AG04450 (cell line): ENCODE data around the gene COL26A1. TPM values are rescaled to one million over a fixed set of nuclear protein-coding genes. Genes with fewer than 3 reads are reported as not detected.

Experiments used
- CTCF ChIA-PET: fragments of 300-600, 350-600 bp; formaldehyde crosslinking; extraction: SDS; loops from one replicate; lab custom pipeline; 2022; ENCODE audit warnings: antibody characterized with exemption, inconsistent platforms; lab: Charles Lee
- POLR2A ChIA-PET: fragments of 350-600 bp; formaldehyde crosslinking; extraction: SDS; loops from one replicate; lab custom pipeline; 2021; ENCODE audit warnings: antibody characterized with exemption, inconsistent platforms; lab: Yijun Ruan, JAX
- DNase-seq: peaks from one replicate; pipeline ENCODE4 v3.0.0-alpha.2; 2011; ENCODE audit warnings: low read depth, low spot score
- H3K27ac ChIP-seq: one replicate; pipeline ENCODE4 v1.5.1; 2012; ENCODE audit warnings: low read depth, low read length, control low read depth
- H3K27me3 ChIP-seq: one replicate; pipeline ENCODE4 v1.6.0; 2012; ENCODE audit warnings: low read length; ENCODE audit not compliant: control insufficient read depth, insufficient read depth
- H3K4me3 ChIP-seq: 2 replicates; pipeline ENCODE4 v1.5.1; 2011; ENCODE audit warnings: mild to moderate bottlenecking, low read depth, low read length, control low read depth
- H3K9me3 ChIP-seq: 2 replicates; pipeline ENCODE4 v1.5.1; 2012; ENCODE audit warnings: low read length; ENCODE audit not compliant: control insufficient read depth, insufficient read depth
- polyA plus RNA-seq: library from polyadenylated mRNA; depleted of rRNA; stranded (reverse); fragments of >200 nt; gene quantifications from 2 replicates; pipeline ENCODE4 v1.2.3, GENCODE V29; 2011
- TF ChIP-seq, protein P1 (sequence below): IDR thresholded peaks from 2 replicates; pipeline ENCODE4 v1.5.1; 2011; ENCODE audit warnings: low read depth, low read length, control low read depth, inconsistent platforms

The COL26A1 gene
- polyA plus RNA-seq, 1 experiment = 0.06 TPM

- peaks cover 4% of the 10 kb centered on the region for H3K9me3 ChIP-seq
- ChIA-PET POLR2A (no interaction called here), CTCF (interaction anchor here (1.0 to 1.1 kb wide), 2 partner anchors 12 to 167 kb away, joined by 4 to 6 read pairs; no protein-coding TSS in a partner anchor)
- no peak overlapping the region for H3K4me3 ChIP-seq
- H3K27ac ChIP-seq = no peak overlapping the region
- H3K27me3 ChIP-seq = peaks cover 1% of the 10 kb centered on the region
- TF ChIP-seq, protein P1, sequence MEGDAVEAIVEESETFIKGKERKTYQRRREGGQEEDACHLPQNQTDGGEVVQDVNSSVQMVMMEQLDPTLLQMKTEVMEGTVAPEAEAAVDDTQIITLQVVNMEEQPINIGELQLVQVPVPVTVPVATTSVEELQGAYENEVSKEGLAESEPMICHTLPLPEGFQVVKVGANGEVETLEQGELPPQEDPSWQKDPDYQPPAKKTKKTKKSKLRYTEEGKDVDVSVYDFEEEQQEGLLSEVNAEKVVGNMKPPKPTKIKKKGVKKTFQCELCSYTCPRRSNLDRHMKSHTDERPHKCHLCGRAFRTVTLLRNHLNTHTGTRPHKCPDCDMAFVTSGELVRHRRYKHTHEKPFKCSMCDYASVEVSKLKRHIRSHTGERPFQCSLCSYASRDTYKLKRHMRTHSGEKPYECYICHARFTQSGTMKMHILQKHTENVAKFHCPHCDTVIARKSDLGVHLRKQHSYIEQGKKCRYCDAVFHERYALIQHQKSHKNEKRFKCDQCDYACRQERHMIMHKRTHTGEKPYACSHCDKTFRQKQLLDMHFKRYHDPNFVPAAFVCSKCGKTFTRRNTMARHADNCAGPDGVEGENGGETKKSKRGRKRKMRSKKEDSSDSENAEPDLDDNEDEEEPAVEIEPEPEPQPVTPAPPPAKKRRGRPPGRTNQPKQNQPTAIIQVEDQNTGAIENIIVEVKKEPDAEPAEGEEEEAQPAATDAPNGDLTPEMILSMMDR = no peak
- no peak for DNase-seq
These were observed 169.2 kb downstream of the COL26A1 start for GRCh38 chr7:101531726-101532357.

- DNase-seq = no peak
- TF ChIP-seq, protein P1 = no peak
- Histone ChIP-seq H3K9me3 (peaks cover 5% of the 10 kb centered on the region), H3K27ac (no peak overlapping the region), H3K4me3 (no peak overlapping the region), H3K27me3 (peaks cover 3% of the 10 kb centered on the region)
- POLR2A ChIA-PET = no interaction called here
- CTCF ChIA-PET = interaction anchor here (1.0 to 1.1 kb wide), 2 partner anchors 11 to 168 kb away, joined by 4 to 6 read pairs; no protein-coding TSS in a partner anchor
These were observed 169.9 kb downstream of the COL26A1 start for GRCh38 chr7:101532400-101533102.

DNA sequence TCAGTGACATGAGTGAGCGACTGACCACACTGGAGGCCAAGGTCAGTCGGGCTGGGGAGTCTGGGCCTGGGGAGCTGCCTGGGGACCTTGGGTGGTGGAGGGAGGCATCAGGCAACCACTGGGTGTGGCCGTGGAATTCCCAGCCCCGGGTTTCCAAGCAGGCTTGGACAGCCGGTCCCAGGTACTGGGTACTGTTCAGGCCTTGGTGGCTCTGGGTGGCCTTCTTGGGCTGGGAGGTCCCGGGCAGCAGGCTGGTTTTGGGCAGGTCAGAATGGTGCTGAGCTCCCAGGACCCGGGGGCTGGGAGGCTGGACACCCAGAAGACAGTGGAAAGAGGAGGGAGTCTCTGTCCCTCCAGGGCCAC lies 170.4 kb downstream of the COL26A1 start:
- Histone ChIP-seq H3K9me3 (peaks cover 5% of the 10 kb centered on the region), H3K4me3 (no peak overlapping the region), H3K27ac (no peak overlapping the region), H3K27me3 (peaks cover 3% of the 10 kb centered on the region)
- ChIA-PET CTCF (interaction anchor here (0.6 kb wide), 1 partner anchor 10 kb away, joined by 4 read pairs; no protein-coding TSS in a partner anchor), POLR2A (no interaction called here)
- DNase-seq = no peak
- TF ChIP-seq, protein P1 = no peak

- CTCF ChIA-PET = no interaction called here
- DNase-seq = no peak
These were observed 171.5 kb downstream of the COL26A1 start for GRCh38 chr7:101534015-101534803.

More at GRCh38 chr7:101534015-101534803, 171.5 kb downstream of the COL26A1 start:
- POLR2A ChIA-PET = no interaction called here
- H3K27ac ChIP-seq = no peak overlapping the region
- no peak overlapping the region for H3K4me3 ChIP-seq
- H3K27me3 ChIP-seq = peaks cover 3% of the 10 kb centered on the region
- TF ChIP-seq, protein P1 = no peak
- peaks cover 5% of the 10 kb centered on the region for H3K9me3 ChIP-seq
